DOHH2 (cell line): ENCODE data around the gene RNF32.

Source experiments
- EZH2phosphoT487 ChIP-seq: fragments of 200-600 bp; sonication (generic); IDR thresholded peaks from 2 replicates; pipeline ENCODE4 v1.6.1; 2017; ENCODE audit warnings: borderline replicate concordance, mild to moderate bottlenecking, antibody characterized with exemption, low read length, moderate library complexity, mixed read lengths
- TF ChIP-seq, protein P1 (sequence below): fragments of 200-600 bp; sonication (generic); IDR thresholded peaks from one replicate; pipeline ENCODE4 v1.5.1; 2014; ENCODE audit warnings: antibody characterized with exemption, mild to moderate bottlenecking, low read depth, low read length; ENCODE audit not compliant: poor library complexity, severe bottlenecking

GRCh38 chr7:156668130-156668741 is 27.7 kb downstream of the RNF32 start:
- TF ChIP-seq, protein P1, sequence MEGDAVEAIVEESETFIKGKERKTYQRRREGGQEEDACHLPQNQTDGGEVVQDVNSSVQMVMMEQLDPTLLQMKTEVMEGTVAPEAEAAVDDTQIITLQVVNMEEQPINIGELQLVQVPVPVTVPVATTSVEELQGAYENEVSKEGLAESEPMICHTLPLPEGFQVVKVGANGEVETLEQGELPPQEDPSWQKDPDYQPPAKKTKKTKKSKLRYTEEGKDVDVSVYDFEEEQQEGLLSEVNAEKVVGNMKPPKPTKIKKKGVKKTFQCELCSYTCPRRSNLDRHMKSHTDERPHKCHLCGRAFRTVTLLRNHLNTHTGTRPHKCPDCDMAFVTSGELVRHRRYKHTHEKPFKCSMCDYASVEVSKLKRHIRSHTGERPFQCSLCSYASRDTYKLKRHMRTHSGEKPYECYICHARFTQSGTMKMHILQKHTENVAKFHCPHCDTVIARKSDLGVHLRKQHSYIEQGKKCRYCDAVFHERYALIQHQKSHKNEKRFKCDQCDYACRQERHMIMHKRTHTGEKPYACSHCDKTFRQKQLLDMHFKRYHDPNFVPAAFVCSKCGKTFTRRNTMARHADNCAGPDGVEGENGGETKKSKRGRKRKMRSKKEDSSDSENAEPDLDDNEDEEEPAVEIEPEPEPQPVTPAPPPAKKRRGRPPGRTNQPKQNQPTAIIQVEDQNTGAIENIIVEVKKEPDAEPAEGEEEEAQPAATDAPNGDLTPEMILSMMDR = no peak
- no peak for TF ChIP-seq EZH2phosphoT487
